D721Med (cell line): ENCODE results near the gene SLC41A1.

Source experiments
- DNase-seq: peaks from one replicate; pipeline ENCODE4 v3.0.0; 2011; ENCODE audit warnings: low spot score; ENCODE audit not compliant: insufficient read length
- FAIRE-seq: peaks from 2 replicates; lab custom pipeline; 2011; peaks lifted over from hg19 to GRCh38; lab: Jason Lieb, UNC
- TF ChIP-seq, protein P1 (sequence below): IDR thresholded peaks from 2 replicates; pipeline ENCODE4 v1.5.1; 2012; ENCODE audit warnings: mild to moderate bottlenecking, control low read depth; ENCODE audit not compliant: insufficient read depth; ENCODE audit errors: missing control alignments

The SLC41A1 gene

GRCh38 chr1:205769641-205770365 lies 43.2 kb downstream of the SLC41A1 start:
- DNase-seq (no peak), FAIRE-seq (no peak)
- TF ChIP-seq, protein P1, sequence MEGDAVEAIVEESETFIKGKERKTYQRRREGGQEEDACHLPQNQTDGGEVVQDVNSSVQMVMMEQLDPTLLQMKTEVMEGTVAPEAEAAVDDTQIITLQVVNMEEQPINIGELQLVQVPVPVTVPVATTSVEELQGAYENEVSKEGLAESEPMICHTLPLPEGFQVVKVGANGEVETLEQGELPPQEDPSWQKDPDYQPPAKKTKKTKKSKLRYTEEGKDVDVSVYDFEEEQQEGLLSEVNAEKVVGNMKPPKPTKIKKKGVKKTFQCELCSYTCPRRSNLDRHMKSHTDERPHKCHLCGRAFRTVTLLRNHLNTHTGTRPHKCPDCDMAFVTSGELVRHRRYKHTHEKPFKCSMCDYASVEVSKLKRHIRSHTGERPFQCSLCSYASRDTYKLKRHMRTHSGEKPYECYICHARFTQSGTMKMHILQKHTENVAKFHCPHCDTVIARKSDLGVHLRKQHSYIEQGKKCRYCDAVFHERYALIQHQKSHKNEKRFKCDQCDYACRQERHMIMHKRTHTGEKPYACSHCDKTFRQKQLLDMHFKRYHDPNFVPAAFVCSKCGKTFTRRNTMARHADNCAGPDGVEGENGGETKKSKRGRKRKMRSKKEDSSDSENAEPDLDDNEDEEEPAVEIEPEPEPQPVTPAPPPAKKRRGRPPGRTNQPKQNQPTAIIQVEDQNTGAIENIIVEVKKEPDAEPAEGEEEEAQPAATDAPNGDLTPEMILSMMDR = no peak

DNA sequence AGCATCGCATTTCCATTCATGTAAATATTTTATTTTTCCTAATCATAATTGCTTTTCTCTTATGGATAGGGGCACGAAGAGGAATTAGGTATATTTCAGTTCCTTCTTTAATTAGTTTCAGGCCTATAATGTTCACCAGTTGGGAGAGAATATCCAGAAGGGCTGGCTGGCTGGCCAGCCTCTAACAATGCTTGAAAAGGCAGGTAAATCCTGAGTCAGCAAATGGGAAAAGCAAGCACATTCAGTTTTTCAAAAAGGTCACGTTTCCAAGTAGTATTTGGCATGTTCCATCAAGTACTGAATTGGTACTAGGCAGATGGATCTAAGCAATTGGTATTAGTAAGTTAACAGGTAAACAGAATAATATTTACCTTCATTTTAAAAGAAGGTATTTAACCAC lies 45.8 kb downstream of the SLC41A1 start:
- TF ChIP-seq, protein P1 = no peak
- DNase-seq (no peak), FAIRE-seq (no peak)

GRCh38 chr1:205766570-205766969 lies 46.4 kb downstream of the SLC41A1 start:
- TF ChIP-seq, protein P1 = no peak
- FAIRE-seq (no peak), DNase-seq (no peak)

- no peak for FAIRE-seq
- DNase-seq = no peak
Measured at GRCh38 chr1:205766038-205766437, 47.0 kb downstream of the SLC41A1 start.

DNA sequence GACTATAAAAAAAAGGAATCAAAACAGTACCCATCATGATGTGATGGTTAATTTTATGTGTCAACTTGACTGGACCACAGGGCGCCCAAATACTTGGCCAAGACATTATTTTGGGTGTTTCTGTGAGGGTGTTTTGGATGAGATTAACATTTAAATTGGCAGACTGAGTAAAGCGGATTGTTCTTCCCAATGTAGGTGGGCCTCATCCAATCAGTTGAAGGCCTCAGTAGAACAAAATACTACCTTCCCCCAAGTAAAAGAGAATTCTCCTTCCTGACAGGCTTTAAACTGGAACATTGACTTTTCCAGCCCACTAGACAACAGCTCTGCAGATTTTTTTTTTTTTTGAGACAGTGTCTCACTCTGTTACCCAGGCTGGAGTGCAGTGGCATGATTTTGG lies 48.4 kb downstream of the SLC41A1 start:
- TF ChIP-seq, protein P1 = no peak
- DNase-seq = no peak
- no peak for FAIRE-seq

More at GRCh38 chr1:205766038-205766437, 47.0 kb downstream of the SLC41A1 start:
- TF ChIP-seq, protein P1 = no peak

DNA sequence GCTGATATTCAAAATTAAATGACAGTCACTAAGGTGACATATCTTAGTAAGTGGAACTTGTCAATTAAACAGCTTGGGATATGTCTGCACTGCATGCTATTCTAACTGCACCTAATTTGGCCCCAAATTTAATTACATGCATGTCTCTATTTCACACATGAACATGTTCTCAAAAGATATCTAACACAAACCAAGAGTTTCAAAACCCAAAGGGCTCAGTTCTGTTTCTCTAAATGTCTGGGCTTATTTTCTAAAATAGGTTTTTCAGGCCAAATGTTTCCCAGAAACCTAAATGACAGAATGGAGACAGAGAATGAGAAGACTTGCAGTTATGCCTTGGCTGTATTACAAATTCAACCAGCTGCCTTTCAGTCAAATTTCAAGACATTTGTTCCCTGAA lies 49.0 kb downstream of the SLC41A1 start:
- FAIRE-seq (no peak), DNase-seq (no peak)
- TF ChIP-seq, protein P1 = no peak

DNA sequence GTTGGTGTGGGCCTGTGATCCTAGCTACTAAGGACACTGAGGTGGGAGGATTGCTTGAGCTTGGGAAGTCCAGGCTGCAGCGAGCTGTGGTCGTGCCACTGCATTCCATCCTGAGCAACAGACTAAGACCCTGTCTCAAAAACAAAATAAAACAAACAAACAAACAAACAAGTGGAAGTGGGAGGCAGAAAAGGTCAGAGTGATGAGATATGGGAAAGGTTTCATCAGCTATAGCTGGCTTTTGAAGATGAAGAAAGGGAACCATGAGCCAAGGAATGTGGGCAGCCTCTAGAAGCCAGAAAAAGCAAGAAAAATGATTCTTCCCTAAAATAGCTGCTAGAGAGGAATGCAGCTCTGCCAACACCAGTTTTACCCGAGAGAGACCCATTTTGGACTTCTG lies 52.4 kb downstream of the SLC41A1 start:
- DNase-seq = no peak
- FAIRE-seq = no peak
- TF ChIP-seq, protein P1 = no peak
